Activated naive CD4-positive, alpha-beta T cell treated with anti-CD3 and anti-CD28 coated beads, Interleukin-2, amount 50 U/mL, for 72 hours (primary cell): Measurements from ENCODE around the gene SOX5. TPM values are rescaled to one million over a fixed set of nuclear protein-coding genes. Genes with fewer than 3 reads are reported as not detected.

Source experiments
- ATAC-seq, 2 donors: fragments of 150-1000 bp; cut with Tn5 transposase; 2 replicates each; pipeline ENCODE4 v1.10.0; 2021; ENCODE audit warnings: mild to moderate bottlenecking in 2 of 2, moderate library complexity in 2 of 2
- DNase-seq, 2 donors: peaks; one replicate each; pipeline ENCODE4 v3.0.0; 2021 to 2022; ENCODE audit warnings: low spot score in 2 of 2
- H3K27ac Mint-ChIP-seq, 2 donors: one replicate each; pipeline ENCODE4 v1.8.0; 2022; ENCODE audit warnings: mild to moderate bottlenecking in 2 of 2, mixed read lengths in 2 of 2
- H3K36me3 Mint-ChIP-seq, 2 donors: one replicate each; pipeline ENCODE4 v1.8.0; 2022; ENCODE audit warnings: mixed read lengths in 2 of 2
- H3K9me3 Mint-ChIP-seq, 2 donors: one replicate each; pipeline ENCODE4 v1.8.0; 2022; ENCODE audit warnings: mixed read lengths in 2 of 2
- total RNA-seq, 2 donors: library from RNA; stranded (reverse); gene quantifications; one replicate each; pipeline ENCODE4 v1.2.3, GENCODE V29; 2022

Gene SOX5
- total RNA-seq, 2 donors from 2014 or later = 1.1 TPM; not detected in 1

- Mint-ChIP-seq H3K36me3 (no peaks in the 10 kb centered on the region), H3K27ac (no peak overlapping the region), H3K9me3 (no peaks in the 10 kb centered on the region)
- DNase-seq (no peak), ATAC-seq (no peak)
Observed at GRCh38 chr12:23703051-23703450, 246.4 kb downstream of the SOX5 start.

- DNase-seq (no peak), ATAC-seq (no peak)
- peaks cover 0 to 4% of the 10 kb centered on the region in 2 donors for H3K9me3 Mint-ChIP-seq
Observed at GRCh38 chr12:23699031-23699430, 250.4 kb downstream of the SOX5 start.

GRCh38 chr12:23694920-23695319 is 254.6 kb downstream of the SOX5 start:
- ATAC-seq = no peak
- no peak overlapping the region for H3K27ac Mint-ChIP-seq

More at GRCh38 chr12:23699031-23699430, 250.4 kb downstream of the SOX5 start:
- Mint-ChIP-seq H3K27ac (no peak overlapping the region), H3K36me3 (no peaks in the 10 kb centered on the region)

GRCh38 chr12:23694307-23694706 is 255.2 kb downstream of the SOX5 start:
- Mint-ChIP-seq H3K9me3 (peaks cover 0 to 17% of the 10 kb centered on the region in 2 donors), H3K36me3 (no peaks in the 10 kb centered on the region), H3K27ac (no peak overlapping the region)
- DNase-seq = no peak
- ATAC-seq = no peak

More at GRCh38 chr12:23694920-23695319, 254.6 kb downstream of the SOX5 start:
- H3K9me3 Mint-ChIP-seq = peaks cover 0 to 11% of the 10 kb centered on the region in 2 donors
- DNase-seq = no peak
- H3K36me3 Mint-ChIP-seq = no peaks in the 10 kb centered on the region

GRCh38 chr12:23687947-23688346 is 261.5 kb downstream of the SOX5 start:
- Mint-ChIP-seq H3K27ac (no peak overlapping the region), H3K9me3 (peaks cover 4 to 12% of the 10 kb centered on the region in 2 donors), H3K36me3 (no peaks in the 10 kb centered on the region)
- no peak for DNase-seq
- no peak for ATAC-seq

- ATAC-seq = no peak
Observed at GRCh38 chr12:23686095-23686494, 263.4 kb downstream of the SOX5 start.

GRCh38 chr12:23684121-23684520 is 265.3 kb downstream of the SOX5 start:
- no peak for DNase-seq
- peaks cover 0 to 4% of the 10 kb centered on the region in 2 donors for H3K9me3 Mint-ChIP-seq
- no peaks in the 10 kb centered on the region for H3K36me3 Mint-ChIP-seq
- no peak for ATAC-seq
- no peak overlapping the region for H3K27ac Mint-ChIP-seq

More at GRCh38 chr12:23686095-23686494, 263.4 kb downstream of the SOX5 start:
- no peak for DNase-seq
- Mint-ChIP-seq H3K27ac (no peak overlapping the region), H3K9me3 (peaks cover 4 to 12% of the 10 kb centered on the region in 2 donors), H3K36me3 (no peaks in the 10 kb centered on the region)

GRCh38 chr12:23681237-23681636 is 268.2 kb downstream of the SOX5 start:
- Mint-ChIP-seq H3K36me3 (no peaks in the 10 kb centered on the region), H3K27ac (no peak overlapping the region), H3K9me3 (peaks cover 0 to 4% of the 10 kb centered on the region in 2 donors)
- no peak for DNase-seq
- no peak for ATAC-seq

GRCh38 chr12:23674064-23674463 is 275.4 kb downstream of the SOX5 start:
- DNase-seq = no peak
- H3K27ac Mint-ChIP-seq = no peak overlapping the region
- H3K9me3 Mint-ChIP-seq = peaks cover 0 to 3% of the 10 kb centered on the region in 2 donors
- ATAC-seq = no peak
- H3K36me3 Mint-ChIP-seq = no peaks in the 10 kb centered on the region

GRCh38 chr12:23671881-23672280 is 277.6 kb downstream of the SOX5 start:
- Mint-ChIP-seq H3K36me3 (no peaks in the 10 kb centered on the region), H3K9me3 (peaks cover 0 to 3% of the 10 kb centered on the region in 2 donors), H3K27ac (no peak overlapping the region)
- DNase-seq (no peak), ATAC-seq (no peak)

GRCh38 chr12:23670684-23671083 is 278.8 kb downstream of the SOX5 start:
- peaks cover 0 to under 1% of the 10 kb centered on the region in 2 donors for H3K9me3 Mint-ChIP-seq
- ATAC-seq (no peak), DNase-seq (no peak)
- H3K27ac Mint-ChIP-seq = no peak overlapping the region
- H3K36me3 Mint-ChIP-seq = no peaks in the 10 kb centered on the region

- no peaks in the 10 kb centered on the region for H3K36me3 Mint-ChIP-seq
- H3K27ac Mint-ChIP-seq = no peak overlapping the region
- ATAC-seq (no peak), DNase-seq (no peak)
- no peaks in the 10 kb centered on the region for H3K9me3 Mint-ChIP-seq
Observed at GRCh38 chr12:23669691-23670090, 279.8 kb downstream of the SOX5 start.

- ATAC-seq = no peak
Observed at GRCh38 chr12:23666866-23667265, 282.6 kb downstream of the SOX5 start.

GRCh38 chr12:23662966-23663365 is 286.5 kb downstream of the SOX5 start:
- no peaks in the 10 kb centered on the region for H3K9me3 Mint-ChIP-seq
- ATAC-seq = no peak

More at GRCh38 chr12:23666866-23667265, 282.6 kb downstream of the SOX5 start:
- Mint-ChIP-seq H3K36me3 (no peaks in the 10 kb centered on the region), H3K27ac (no peak overlapping the region), H3K9me3 (no peaks in the 10 kb centered on the region)
- no peak for DNase-seq

GRCh38 chr12:23659131-23659530 is 290.3 kb downstream of the SOX5 start:
- no peaks in the 10 kb centered on the region for H3K36me3 Mint-ChIP-seq
- H3K27ac Mint-ChIP-seq = no peak overlapping the region
- DNase-seq (no peak), ATAC-seq (no peak)
- no peaks in the 10 kb centered on the region for H3K9me3 Mint-ChIP-seq

More at GRCh38 chr12:23662966-23663365, 286.5 kb downstream of the SOX5 start:
- Mint-ChIP-seq H3K27ac (no peak overlapping the region), H3K36me3 (no peaks in the 10 kb centered on the region)
- DNase-seq = no peak

GRCh38 chr12:23657598-23657997 is 291.9 kb downstream of the SOX5 start:
- Mint-ChIP-seq H3K27ac (no peak overlapping the region), H3K9me3 (peaks cover 0 to under 1% of the 10 kb centered on the region in 2 donors), H3K36me3 (no peaks in the 10 kb centered on the region)
- DNase-seq = no peak
- no peak for ATAC-seq

GRCh38 chr12:23655884-23656283 is 293.6 kb downstream of the SOX5 start:
- H3K27ac Mint-ChIP-seq = no peak overlapping the region
- ATAC-seq (no peak), DNase-seq (no peak)
- no peaks in the 10 kb centered on the region for H3K36me3 Mint-ChIP-seq
- peaks cover 0 to 8% of the 10 kb centered on the region in 2 donors for H3K9me3 Mint-ChIP-seq

- Mint-ChIP-seq H3K36me3 (no peaks in the 10 kb centered on the region), H3K27ac (no peak overlapping the region), H3K9me3 (peaks cover 0 to 12% of the 10 kb centered on the region in 2 donors)
- DNase-seq = no peak
- ATAC-seq = no peak
Observed at GRCh38 chr12:23655112-23655511, 294.4 kb downstream of the SOX5 start.
